CD4-positive, alpha-beta T cell treated with Interleukin-10 for 1 hour (primary cell): ENCODE measurements around the gene CSF1.
"Not testable (repeated sequence)": the region's sequence is repeated elsewhere in the genome, so short reads cannot be mapped to it uniquely, and the experiment has no call there.

Source experiments
- DNase-seq: peaks from one replicate; pipeline ENCODE4 v3.0.0-alpha.2; 2020

CSF1 gene

GRCh38 chr1:109910123-109910962 lies at the start of gene CSF1:
TSS of gene CSF1 (plus strand) at chr1:109910849. CDS start at chr1:109911024, 175 bp downstream.
- peak; percentile 83 for DNase-seq

GRCh38 chr1:109861616-109862015 lies 49.0 kb upstream of the CSF1 start:
- DNase-seq: not testable (repeated sequence)

- no peak for DNase-seq
Observed at GRCh38 chr1:109863667-109864046, 47.0 kb upstream of the CSF1 start.

- peak; percentile 41 for DNase-seq
Observed at GRCh38 chr1:109864047-109864822, 46.4 kb upstream of the CSF1 start.

GRCh38 chr1:109864930-109865612 lies 45.6 kb upstream of the CSF1 start:
- DNase-seq: no peak

GRCh38 chr1:109866071-109866470 lies 44.6 kb upstream of the CSF1 start:
- no peak for DNase-seq

GRCh38 chr1:109873278-109874175 lies 37.1 kb upstream of the CSF1 start:
- peak; percentile 15 for DNase-seq

- no peak for DNase-seq
Observed at GRCh38 chr1:109874445-109874844, 36.2 kb upstream of the CSF1 start.

- DNase-seq: no peak
Observed at GRCh38 chr1:109875874-109876273, 34.8 kb upstream of the CSF1 start.

- DNase-seq: no peak
Observed at GRCh38 chr1:109876617-109877316, 33.9 kb upstream of the CSF1 start.

- no peak for DNase-seq
Observed at GRCh38 chr1:109877317-109877771, 33.3 kb upstream of the CSF1 start.

- no peak for DNase-seq
Observed at GRCh38 chr1:109877776-109878175, 32.9 kb upstream of the CSF1 start.

- DNase-seq: no peak
Observed at GRCh38 chr1:109878531-109879104, 32.0 kb upstream of the CSF1 start.

- not testable (repeated sequence) for DNase-seq
Observed at GRCh38 chr1:109879371-109879770, 31.3 kb upstream of the CSF1 start.

- no peak for DNase-seq
Observed at GRCh38 chr1:109879881-109880525, 30.6 kb upstream of the CSF1 start.

- DNase-seq: no peak
Observed at GRCh38 chr1:109880971-109881894, 29.4 kb upstream of the CSF1 start.

- DNase-seq: no peak
Observed at GRCh38 chr1:109881906-109882287, 28.8 kb upstream of the CSF1 start.

- no peak for DNase-seq
Observed at GRCh38 chr1:109882288-109883245, 28.1 kb upstream of the CSF1 start.
